Measurements from ENCODE around the gene UBA1. TPM values are rescaled to one million over a fixed set of nuclear protein-coding genes. Genes with fewer than 3 reads are reported as not detected.

Gene UBA1
- total and polyA plus RNA-seq, 2 of the 8 experiments (the other 6 are each of a cell fraction or from before 2014, with no cell fraction given): 313 to 458 TPM

DNA sequence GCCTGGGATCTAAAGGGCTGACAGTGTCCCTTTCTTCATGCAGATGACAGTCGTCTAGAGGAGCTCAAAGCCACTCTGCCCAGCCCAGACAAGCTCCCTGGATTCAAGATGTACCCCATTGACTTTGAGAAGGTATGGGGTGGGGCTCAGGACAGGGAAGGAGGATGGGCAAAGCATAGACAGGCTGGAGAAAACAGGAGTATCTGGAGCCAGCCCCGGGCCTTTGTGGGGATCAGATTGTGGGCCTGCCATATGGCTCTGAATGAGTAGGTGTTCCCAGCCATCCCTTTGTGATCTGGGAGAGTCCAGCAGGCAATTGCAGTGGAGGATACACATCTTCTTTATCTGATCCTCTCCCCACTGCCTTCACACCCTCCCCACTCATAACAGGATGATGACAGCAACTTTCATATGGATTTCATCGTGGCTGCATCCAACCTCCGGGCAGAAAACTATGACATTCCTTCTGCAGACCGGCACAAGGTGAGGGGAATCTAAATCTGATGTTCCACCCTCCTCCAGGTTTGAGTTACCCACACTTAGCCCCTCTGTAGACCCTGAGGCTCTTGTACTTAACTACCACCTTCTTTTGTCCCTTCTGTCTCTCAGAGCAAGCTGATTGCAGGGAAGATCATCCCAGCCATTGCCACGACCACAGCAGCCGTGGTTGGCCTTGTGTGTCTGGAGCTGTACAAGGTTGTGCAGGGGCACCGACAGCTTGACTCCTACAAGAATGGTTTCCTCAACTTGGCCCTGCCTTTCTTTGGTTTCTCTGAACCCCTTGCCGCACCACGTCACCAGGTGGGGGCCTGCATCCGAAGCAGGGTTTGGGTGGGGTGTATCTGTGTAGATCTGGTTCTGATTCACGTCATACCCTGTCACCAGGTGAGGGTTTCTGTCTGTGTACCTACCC, 19.0 kb downstream of the UBA1 start (continued):
- TF ChIP-seq, protein P1, sequence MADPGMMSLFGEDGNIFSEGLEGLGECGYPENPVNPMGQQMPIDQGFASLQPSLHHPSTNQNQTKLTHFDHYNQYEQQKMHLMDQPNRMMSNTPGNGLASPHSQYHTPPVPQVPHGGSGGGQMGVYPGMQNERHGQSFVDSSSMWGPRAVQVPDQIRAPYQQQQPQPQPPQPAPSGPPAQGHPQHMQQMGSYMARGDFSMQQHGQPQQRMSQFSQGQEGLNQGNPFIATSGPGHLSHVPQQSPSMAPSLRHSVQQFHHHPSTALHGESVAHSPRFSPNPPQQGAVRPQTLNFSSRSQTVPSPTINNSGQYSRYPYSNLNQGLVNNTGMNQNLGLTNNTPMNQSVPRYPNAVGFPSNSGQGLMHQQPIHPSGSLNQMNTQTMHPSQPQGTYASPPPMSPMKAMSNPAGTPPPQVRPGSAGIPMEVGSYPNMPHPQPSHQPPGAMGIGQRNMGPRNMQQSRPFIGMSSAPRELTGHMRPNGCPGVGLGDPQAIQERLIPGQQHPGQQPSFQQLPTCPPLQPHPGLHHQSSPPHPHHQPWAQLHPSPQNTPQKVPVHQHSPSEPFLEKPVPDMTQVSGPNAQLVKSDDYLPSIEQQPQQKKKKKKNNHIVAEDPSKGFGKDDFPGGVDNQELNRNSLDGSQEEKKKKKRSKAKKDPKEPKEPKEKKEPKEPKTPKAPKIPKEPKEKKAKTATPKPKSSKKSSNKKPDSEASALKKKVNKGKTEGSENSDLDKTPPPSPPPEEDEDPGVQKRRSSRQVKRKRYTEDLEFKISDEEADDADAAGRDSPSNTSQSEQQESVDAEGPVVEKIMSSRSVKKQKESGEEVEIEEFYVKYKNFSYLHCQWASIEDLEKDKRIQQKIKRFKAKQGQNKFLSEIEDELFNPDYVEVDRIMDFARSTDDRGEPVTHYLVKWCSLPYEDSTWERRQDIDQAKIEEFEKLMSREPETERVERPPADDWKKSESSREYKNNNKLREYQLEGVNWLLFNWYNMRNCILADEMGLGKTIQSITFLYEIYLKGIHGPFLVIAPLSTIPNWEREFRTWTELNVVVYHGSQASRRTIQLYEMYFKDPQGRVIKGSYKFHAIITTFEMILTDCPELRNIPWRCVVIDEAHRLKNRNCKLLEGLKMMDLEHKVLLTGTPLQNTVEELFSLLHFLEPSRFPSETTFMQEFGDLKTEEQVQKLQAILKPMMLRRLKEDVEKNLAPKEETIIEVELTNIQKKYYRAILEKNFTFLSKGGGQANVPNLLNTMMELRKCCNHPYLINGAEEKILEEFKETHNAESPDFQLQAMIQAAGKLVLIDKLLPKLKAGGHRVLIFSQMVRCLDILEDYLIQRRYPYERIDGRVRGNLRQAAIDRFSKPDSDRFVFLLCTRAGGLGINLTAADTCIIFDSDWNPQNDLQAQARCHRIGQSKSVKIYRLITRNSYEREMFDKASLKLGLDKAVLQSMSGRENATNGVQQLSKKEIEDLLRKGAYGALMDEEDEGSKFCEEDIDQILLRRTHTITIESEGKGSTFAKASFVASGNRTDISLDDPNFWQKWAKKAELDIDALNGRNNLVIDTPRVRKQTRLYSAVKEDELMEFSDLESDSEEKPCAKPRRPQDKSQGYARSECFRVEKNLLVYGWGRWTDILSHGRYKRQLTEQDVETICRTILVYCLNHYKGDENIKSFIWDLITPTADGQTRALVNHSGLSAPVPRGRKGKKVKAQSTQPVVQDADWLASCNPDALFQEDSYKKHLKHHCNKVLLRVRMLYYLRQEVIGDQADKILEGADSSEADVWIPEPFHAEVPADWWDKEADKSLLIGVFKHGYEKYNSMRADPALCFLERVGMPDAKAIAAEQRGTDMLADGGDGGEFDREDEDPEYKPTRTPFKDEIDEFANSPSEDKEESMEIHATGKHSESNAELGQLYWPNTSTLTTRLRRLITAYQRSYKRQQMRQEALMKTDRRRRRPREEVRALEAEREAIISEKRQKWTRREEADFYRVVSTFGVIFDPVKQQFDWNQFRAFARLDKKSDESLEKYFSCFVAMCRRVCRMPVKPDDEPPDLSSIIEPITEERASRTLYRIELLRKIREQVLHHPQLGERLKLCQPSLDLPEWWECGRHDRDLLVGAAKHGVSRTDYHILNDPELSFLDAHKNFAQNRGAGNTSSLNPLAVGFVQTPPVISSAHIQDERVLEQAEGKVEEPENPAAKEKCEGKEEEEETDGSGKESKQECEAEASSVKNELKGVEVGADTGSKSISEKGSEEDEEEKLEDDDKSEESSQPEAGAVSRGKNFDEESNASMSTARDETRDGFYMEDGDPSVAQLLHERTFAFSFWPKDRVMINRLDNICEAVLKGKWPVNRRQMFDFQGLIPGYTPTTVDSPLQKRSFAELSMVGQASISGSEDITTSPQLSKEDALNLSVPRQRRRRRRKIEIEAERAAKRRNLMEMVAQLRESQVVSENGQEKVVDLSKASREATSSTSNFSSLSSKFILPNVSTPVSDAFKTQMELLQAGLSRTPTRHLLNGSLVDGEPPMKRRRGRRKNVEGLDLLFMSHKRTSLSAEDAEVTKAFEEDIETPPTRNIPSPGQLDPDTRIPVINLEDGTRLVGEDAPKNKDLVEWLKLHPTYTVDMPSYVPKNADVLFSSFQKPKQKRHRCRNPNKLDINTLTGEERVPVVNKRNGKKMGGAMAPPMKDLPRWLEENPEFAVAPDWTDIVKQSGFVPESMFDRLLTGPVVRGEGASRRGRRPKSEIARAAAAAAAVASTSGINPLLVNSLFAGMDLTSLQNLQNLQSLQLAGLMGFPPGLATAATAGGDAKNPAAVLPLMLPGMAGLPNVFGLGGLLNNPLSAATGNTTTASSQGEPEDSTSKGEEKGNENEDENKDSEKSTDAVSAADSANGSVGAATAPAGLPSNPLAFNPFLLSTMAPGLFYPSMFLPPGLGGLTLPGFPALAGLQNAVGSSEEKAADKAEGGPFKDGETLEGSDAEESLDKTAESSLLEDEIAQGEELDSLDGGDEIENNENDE (IDR thresholded peaks at IDR 0.05; ENCODE audit: insufficient replicate concordance, low read length): no peak
- no peak for TF ChIP-seq SP1 (IDR thresholded peaks at IDR 0.05; ENCODE audit: low read depth, low read length)
- no peak for TF ChIP-seq SIN3A (conservative IDR thresholded peaks at IDR 0.05 in 1 of 2, IDR thresholded peaks at IDR 0.05 in 1 of 2; ENCODE audit: low read depth in 1 of 2, low read length in 2 of 2)
- no peak for TF ChIP-seq SP4 (IDR thresholded peaks at IDR 0.05; ENCODE audit: low read length)
- TF ChIP-seq CHD1 (IDR thresholded peaks at IDR 0.05; ENCODE audit: low read depth, low read length): no peak
- TF ChIP-seq YY1 (IDR thresholded peaks at IDR 0.05; ENCODE audit: low read depth, low read length): no peak
- TF ChIP-seq SP2 (IDR thresholded peaks at IDR 0.05; ENCODE audit: low read length): no peak
- TF ChIP-seq TCF12 (IDR thresholded peaks at IDR 0.05; ENCODE audit: low read depth, low read length): no peak
- TF ChIP-seq SRF (IDR thresholded peaks at IDR 0.05; ENCODE audit: low read depth, low read length): no peak
- no peak for TF ChIP-seq POLR2AphosphoS5 (IDR thresholded peaks at IDR 0.05; ENCODE audit: low read depth, low read length)
- TF ChIP-seq JUN (IDR thresholded peaks at IDR 0.05; ENCODE audit: low read depth, low read length): no peak

Data from H1 (cell line).